GM08714 (cell line): Measurements from ENCODE around the gene DCX.

Experiments used
- H3K4me3 ChIP-seq: fragments of 200-500 bp; sonication (Bioruptor generic); 2 replicates; pipeline ENCODE4 v1.5.1; 2014; ENCODE audit warnings: mild to moderate bottlenecking, low read length, inconsistent platforms
- ZNF274 ChIP-seq: IDR thresholded peaks from 2 replicates; pipeline ENCODE4 v1.6.1; 2012; ENCODE audit warnings: mild to moderate bottlenecking, low read depth, low read length

The DCX gene

GRCh38 chrX:111411983-111412382, at the start of gene DCX:
TSS of gene DCX (minus strand) at chrX:111412192. CDS start at chrX:111410398, 1,794 bp downstream.
- no peak within 1 kb of the TSS for H3K4me3 ChIP-seq
- TF ChIP-seq ZNF274, result no peak

GRCh38 chrX:111460607-111461006, 48.6 kb upstream of the DCX start:
- TF ChIP-seq ZNF274, result no peak
- H3K4me3 ChIP-seq, result no peak overlapping the region

- no peak for TF ChIP-seq ZNF274
- H3K4me3 ChIP-seq, result no peak overlapping the region
Observed at GRCh38 chrX:111447298-111447697, 35.3 kb upstream of the DCX start.

GRCh38 chrX:111445485-111445884, 33.5 kb upstream of the DCX start:
- no peak for TF ChIP-seq ZNF274
- no peak overlapping the region for H3K4me3 ChIP-seq

GRCh38 chrX:111444881-111445280, 32.9 kb upstream of the DCX start:
- TF ChIP-seq ZNF274, result no peak
- no peak overlapping the region for H3K4me3 ChIP-seq

GRCh38 chrX:111443946-111444345, 32.0 kb upstream of the DCX start:
- no peak overlapping the region for H3K4me3 ChIP-seq
- no peak for TF ChIP-seq ZNF274

GRCh38 chrX:111442791-111443190, 30.8 kb upstream of the DCX start:
- H3K4me3 ChIP-seq, result no peak overlapping the region
- TF ChIP-seq ZNF274, result no peak

GRCh38 chrX:111435469-111435868, 23.5 kb upstream of the DCX start:
- H3K4me3 ChIP-seq, result no peak overlapping the region
- no peak for TF ChIP-seq ZNF274

- TF ChIP-seq ZNF274, result no peak
- no peak overlapping the region for H3K4me3 ChIP-seq
Observed at GRCh38 chrX:111431001-111431400, 19.0 kb upstream of the DCX start.

GRCh38 chrX:111411557-111411956, 435 bp downstream of the DCX start:
- H3K4me3 ChIP-seq, result no peak overlapping the region

GRCh38 chrX:111410590-111411078, 1.4 kb downstream of the DCX start:
- no peak for TF ChIP-seq ZNF274
- H3K4me3 ChIP-seq, result no peak overlapping the region

More at GRCh38 chrX:111411557-111411956, 435 bp downstream of the DCX start:
- TF ChIP-seq ZNF274, result no peak

GRCh38 chrX:111409326-111409725, 2.7 kb downstream of the DCX start:
- TF ChIP-seq ZNF274, result no peak
- H3K4me3 ChIP-seq, result no peak overlapping the region

- H3K4me3 ChIP-seq, result no peak overlapping the region
- no peak for TF ChIP-seq ZNF274
Observed at GRCh38 chrX:111407948-111408347, 4.0 kb downstream of the DCX start.

GRCh38 chrX:111402344-111402743, 9.6 kb downstream of the DCX start:
- no peak for TF ChIP-seq ZNF274
- H3K4me3 ChIP-seq, result no peak overlapping the region

- H3K4me3 ChIP-seq, result no peak overlapping the region
- no peak for TF ChIP-seq ZNF274
Observed at GRCh38 chrX:111395149-111395548, 16.8 kb downstream of the DCX start.

GRCh38 chrX:111394569-111394968, 17.4 kb downstream of the DCX start:
- H3K4me3 ChIP-seq, result no peak overlapping the region
- TF ChIP-seq ZNF274, result no peak

GRCh38 chrX:111387470-111388070, 24.4 kb downstream of the DCX start:
- no peak overlapping the region for H3K4me3 ChIP-seq
- no peak for TF ChIP-seq ZNF274
